ENCODE results near the gene KCNMA1.

Gene KCNMA1

GRCh38 chr10:77037735-77038403 lies 599.7 kb downstream of the KCNMA1 start:
- DNase-seq (ENCODE audit: low read depth): no peak

DNA sequence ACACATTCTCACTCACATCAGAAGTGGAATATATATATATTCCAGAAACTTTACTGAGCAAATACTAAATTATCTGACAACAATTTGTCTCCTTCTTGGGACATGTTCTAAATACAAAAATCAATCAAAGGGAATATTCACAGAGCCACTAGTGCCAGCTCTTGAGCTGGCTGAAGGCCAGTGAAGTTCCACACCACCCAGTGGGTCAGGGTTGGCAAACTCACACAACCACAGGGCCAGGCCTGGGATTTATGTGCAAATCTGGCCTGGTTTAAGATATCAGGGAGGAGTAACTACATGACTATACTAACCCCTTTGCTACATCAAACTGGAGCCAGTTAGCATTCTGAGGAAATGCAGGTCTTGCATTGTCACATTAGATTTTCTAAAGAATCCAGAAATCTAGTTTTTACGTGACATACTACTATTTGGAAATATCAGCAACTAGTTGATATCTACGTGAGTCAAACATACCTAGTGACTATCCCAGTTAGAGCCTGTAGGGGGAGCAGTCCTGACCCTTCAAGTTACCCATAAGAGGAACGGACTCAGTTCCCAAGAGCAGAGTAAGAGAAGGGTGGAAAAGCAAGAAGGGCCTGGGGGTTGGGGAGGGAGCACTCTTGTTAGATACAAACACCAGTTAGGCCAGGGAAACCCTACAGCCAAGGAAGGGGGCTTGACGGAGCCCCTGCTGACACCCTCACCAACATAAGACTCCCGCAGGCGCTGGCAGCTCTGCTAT lies 600.4 kb downstream of the KCNMA1 start:
- no peak for DNase-seq (ENCODE audit: low read depth)

- no peak for DNase-seq (ENCODE audit: low read depth)
Measured at GRCh38 chr10:77036276-77036675, 601.3 kb downstream of the KCNMA1 start.

GRCh38 chr10:77034795-77035194 lies 602.8 kb downstream of the KCNMA1 start:
- DNase-seq (ENCODE audit: low read depth): no peak

DNA sequence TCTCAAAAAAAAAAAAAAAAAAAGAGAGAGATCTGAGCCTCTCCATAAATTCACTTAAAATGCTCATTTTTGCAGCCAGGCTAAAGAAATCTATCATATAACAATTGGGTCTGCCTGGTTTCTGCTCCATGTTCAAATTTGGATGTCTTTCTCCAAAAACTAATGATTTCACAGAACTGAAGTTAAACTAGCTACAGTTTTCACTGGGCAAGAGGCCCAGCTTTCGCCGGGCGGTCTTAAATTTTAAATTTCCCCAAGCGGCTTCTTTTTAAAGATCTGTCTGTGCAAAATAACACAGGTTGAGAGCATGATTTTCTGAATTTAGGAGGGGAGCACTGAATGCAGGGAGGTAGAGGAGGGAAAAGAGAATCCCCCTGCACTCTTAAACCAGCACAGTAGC lies 603.4 kb downstream of the KCNMA1 start:
- DNase-seq (ENCODE audit: low read depth): no peak

DNA sequence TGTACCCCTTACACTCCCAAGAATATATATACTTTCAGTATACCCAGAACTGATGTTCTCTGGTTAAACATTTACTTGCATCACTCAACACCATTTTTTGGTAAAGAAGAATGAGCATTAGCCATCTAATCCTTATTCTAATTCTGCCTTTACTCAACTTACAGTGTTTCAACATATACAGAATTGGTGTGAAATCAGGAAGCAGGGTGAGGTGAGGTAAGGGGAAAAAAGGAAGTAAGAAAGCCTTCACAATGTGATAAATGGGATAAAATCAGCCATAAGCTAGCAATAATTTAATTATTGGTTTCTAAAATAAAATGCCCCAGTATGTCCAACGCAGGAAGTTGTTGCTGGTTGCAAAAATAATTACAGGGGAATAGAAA lies 605.4 kb downstream of the KCNMA1 start:
- no peak for DNase-seq (ENCODE audit: low read depth)

GRCh38 chr10:77031531-77032187 lies 605.9 kb downstream of the KCNMA1 start:
- no peak for DNase-seq (ENCODE audit: low read depth)

- DNase-seq (ENCODE audit: low read depth): no peak
Measured at GRCh38 chr10:77030974-77031373, 606.6 kb downstream of the KCNMA1 start.

DNA sequence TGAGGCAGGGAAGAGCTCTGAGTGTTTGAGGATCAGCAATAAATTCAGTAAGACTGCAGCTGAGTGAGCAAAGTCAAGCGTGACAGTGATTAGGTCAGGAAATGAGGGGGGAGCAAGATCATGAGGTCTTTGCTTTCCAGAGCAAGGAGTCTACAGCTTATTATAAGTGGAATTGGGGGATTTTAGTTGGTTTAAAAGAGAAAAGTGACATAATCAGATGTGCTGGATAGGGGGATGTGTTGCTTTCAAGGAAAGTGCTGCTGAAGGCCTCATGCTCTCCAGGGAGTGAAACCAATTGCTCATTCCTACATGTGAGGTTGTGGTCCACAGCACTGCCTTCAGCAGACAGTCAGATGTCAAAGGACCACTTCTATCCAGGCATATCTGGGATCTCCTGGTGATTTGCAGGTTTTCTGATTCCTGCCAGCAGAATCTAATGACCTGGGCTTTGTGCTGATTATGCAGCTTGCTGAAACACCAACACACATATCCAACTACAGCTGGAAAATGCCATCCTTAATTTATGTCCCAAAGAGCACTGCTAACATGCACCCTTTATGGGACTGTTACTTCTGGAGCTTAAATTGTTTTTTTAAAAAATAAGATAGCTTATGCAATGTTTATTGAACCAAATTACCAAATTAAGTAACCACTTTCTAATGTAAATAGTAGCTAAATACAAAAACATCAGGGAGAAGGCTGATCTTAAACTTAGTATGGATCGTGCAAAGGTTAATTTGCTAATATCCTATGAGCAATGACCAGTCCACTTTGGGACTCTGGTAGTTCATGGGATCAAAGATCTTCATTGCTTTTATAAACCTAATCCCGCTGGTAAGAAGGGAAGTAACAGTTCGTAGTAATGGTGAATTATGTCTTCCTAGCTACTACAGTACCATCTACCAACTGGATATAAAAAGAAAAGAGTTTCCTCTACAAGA lies 607.6 kb downstream of the KCNMA1 start:
- DNase-seq (ENCODE audit: low read depth): no peak

GRCh38 chr10:77028042-77028441 lies 609.6 kb downstream of the KCNMA1 start:
- DNase-seq (ENCODE audit: low read depth): no peak

DNA sequence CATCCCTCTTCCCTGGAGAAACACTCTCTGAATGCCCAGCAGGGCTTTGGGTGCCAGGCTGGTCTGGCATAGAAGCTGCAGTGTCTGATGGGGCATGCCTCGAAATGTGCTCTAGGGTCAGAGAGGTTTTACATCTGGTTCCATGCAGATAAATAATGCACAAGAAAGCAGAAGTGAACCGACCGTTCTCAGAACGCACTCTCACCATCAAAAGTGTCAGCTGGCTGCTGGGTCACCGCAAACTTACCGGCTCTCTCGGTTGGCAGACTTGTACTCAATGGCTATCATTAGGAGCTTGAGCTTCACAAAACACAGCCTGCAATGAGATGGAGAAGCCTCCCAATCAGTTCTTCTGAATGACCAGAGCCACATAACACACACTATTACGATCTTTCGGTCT lies 610.0 kb downstream of the KCNMA1 start:
- DNase-seq (ENCODE audit: low read depth): no peak

GRCh38 chr10:77027141-77027540 lies 610.5 kb downstream of the KCNMA1 start:
- no peak for DNase-seq (ENCODE audit: low read depth)

- no peak for DNase-seq (ENCODE audit: low read depth)
Measured at GRCh38 chr10:77026148-77026547, 611.5 kb downstream of the KCNMA1 start.

DNA sequence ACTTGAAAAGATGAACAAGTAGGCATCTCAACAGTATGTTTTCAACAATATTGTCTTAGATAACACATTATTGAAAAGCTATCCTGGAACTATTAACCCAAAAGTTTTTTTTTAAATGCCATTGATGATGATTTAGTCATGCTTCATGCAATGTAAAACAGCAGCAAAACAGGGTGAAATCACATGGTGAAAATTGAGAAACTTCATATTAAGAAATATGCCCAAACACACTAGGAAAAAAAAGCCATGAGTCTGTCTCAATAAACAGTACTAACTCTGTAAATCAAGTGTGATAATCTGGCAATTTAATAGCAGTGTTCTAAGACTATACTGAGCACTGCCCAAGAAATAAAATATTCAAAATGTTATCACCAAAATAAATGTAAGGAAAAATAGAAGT lies 613.1 kb downstream of the KCNMA1 start:
- no peak for DNase-seq (ENCODE audit: low read depth)

DNA sequence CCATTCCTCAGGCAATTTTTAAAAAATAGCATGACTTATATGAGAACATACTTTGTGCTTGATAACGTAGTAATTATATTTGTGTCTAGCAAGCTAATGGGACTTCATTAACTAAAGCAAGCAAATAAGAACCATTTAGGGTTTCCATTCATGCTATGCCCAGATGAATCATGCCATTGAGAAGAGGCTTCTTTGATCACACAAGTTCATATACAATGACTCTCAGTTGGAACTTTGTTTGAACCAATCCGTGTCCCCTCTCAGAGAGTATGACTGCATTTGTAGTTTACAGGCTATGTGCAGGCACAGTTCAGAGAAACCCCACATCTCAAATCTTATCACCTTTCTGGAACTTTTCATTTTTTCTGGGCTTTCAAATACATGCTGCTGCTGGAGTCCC lies 614.2 kb downstream of the KCNMA1 start:
- no peak for DNase-seq (ENCODE audit: low read depth)

DNA sequence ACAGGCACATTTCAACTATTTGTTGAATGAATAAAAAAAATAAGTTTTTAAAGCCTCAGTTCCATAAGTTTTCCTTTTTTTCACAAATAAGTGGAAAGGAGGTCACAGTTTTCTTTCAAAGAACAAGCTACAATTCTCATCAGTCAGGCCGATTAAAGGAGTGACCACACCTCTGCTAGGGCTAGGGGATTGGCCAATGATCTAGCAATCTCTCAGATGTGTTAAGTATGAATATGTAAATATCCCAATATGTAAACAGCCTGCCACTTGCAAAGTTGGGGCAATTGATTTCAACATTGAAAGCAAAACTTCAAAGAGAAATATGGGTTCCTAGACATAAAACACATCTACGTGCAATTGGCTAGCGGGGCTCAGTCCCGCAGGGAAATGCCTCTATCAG lies 614.9 kb downstream of the KCNMA1 start:
- no peak for DNase-seq (ENCODE audit: low read depth)

- DNase-seq (ENCODE audit: low read depth): no peak
Measured at GRCh38 chr10:77021966-77022490, 615.6 kb downstream of the KCNMA1 start.

GRCh38 chr10:77020426-77021040 lies 617.1 kb downstream of the KCNMA1 start:
- no peak for DNase-seq (ENCODE audit: low read depth)

DNA sequence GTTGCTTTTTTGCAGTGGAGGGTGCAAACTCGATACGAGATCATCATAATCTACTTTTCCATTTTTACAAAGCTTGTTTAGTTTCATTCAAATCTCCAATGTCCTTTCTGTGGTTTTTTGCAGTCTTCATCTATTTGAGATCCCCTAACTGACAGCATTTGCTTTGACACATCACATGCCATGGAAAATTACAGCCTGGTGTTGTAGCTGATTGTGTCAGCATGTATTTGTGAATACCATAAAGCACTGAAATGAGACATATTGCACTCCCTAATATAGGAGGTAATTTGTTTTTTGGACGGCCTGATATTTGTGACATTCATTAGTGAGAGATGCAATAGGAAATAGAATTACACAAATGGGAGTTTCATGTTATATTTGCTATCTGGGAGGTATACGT lies 620.8 kb downstream of the KCNMA1 start:
- no peak for DNase-seq (ENCODE audit: low read depth)

DNA sequence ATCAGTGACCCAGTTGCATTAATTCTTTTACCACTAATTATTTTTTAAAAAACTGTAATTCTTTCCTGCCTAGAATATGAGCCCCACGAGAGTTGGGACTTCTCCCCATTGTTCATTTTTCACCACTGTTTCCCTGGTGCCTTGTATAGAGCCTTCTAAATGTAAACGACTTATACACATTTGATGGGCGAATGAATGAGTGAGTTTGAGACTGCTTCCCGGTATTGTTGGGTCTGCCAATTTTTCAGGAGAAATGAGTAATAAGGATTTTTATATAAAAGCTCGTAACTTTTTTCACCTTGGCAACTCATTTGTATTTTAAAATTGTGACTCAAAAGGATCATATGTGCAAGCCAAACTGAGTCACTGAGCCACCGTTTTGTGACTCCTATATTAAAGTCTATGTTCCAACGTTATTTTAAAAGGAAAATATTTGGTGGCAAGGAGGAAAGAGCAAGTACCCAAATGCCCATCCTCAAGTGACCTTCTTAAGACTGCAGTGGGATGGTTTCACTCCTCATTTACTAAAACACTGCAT lies 621.3 kb downstream of the KCNMA1 start:
- DNase-seq (ENCODE audit: low read depth): no peak

- DNase-seq (ENCODE audit: low read depth): no peak
Measured at GRCh38 chr10:77015360-77015759, 622.2 kb downstream of the KCNMA1 start.
